Measurements from ENCODE around the gene PATZ1. TPM values are rescaled to one million over a fixed set of nuclear protein-coding genes. Genes with fewer than 3 reads are reported as not detected.

PATZ1 gene
- total RNA-seq, 1 experiment from 2014 or later, result 120 TPM

DNA sequence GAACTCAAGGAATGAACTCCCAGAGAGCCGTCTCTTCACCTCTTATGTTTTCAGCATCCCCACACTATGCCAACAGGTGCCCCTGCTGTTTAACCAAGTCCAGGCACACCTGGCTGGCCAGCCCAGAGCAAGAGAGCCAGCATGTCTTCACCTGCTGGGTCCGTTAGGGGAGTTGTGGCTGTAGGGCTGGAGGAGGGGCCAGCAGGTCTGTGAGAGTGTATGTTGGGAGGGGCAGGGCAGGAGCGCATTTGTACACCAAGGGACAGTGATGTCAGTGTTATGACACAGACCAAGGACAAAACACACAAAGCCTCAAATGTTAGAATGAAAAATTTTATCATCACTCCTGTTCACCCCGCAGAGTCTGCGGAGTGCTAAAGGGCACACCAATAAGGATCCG, 5.8 kb downstream of the PATZ1 start:
- Histone ChIP-seq H4K20me1 (ENCODE audit: control insufficient read depth, insufficient read depth, insufficient read length) (no peaks in the 10 kb centered on the region), H2BK120ac (ENCODE audit: low read depth, low read length, poor library complexity, severe bottlenecking) (no peak overlapping the region), H3T11ph (ENCODE audit: low read length) (no peak overlapping the region), H2BK12ac (ENCODE audit: insufficient read length, low read depth, low read length) (no peak overlapping the region), H3K23me2 (ENCODE audit: insufficient read length, low read depth, low read length, poor library complexity, severe bottlenecking) (peaks cover 24% of the 10 kb centered on the region), H3K4ac (ENCODE audit: low read depth, low read length) (no peak overlapping the region), H2AFZ (ENCODE audit: low read length) (no peak overlapping the region), H3K56ac (ENCODE audit: insufficient read length, low read depth, low read length) (no peak overlapping the region), H3K4me2 (ENCODE audit: insufficient read depth, insufficient read length, low read length) (no peak overlapping the region), H2AK5ac (ENCODE audit: insufficient read length, low read length) (no peak overlapping the region), H4K5ac (ENCODE audit: insufficient read length, low read depth, low read length) (no peak overlapping the region), H2BK15ac (ENCODE audit: low read depth, low read length) (no peak overlapping the region), H2BK20ac (ENCODE audit: low read depth, low read length, poor library complexity, severe bottlenecking) (no peak overlapping the region), H4K8ac (replicated peaks; ENCODE audit: insufficient read length, low read depth, low read length) (no peak overlapping the region), H4K91ac (ENCODE audit: insufficient read length, low read depth, low read length) (no peak overlapping the region), H3K9ac (ENCODE audit: extremely low read depth, insufficient read length, low read length) (no peak overlapping the region), H3K9me3 (ENCODE audit: control insufficient read depth, low read depth, low read length) (no peaks in the 10 kb centered on the region), H3K4me1 (ENCODE audit: insufficient read depth, low read length) (peaks cover 4% of the 10 kb centered on the region; the same call in 1 of the 2 replicates), H3K23ac (ENCODE audit: insufficient read length, low read depth, low read length) (no peak overlapping the region), H3K14ac (ENCODE audit: insufficient read depth, low read length) (no peak overlapping the region), H2BK5ac (ENCODE audit: insufficient read length, low read length) (no peak overlapping the region), H3K27ac (ENCODE audit: insufficient read length, low read depth, low read length) (no peak overlapping the region), H3K79me2 (ENCODE audit: insufficient read depth, low read length) (peaks cover 11% of the 10 kb centered on the region; the same call in 1 of the 2 replicates), H3K79me1 (ENCODE audit: insufficient read depth, low read depth, low read length, poor library complexity, severe bottlenecking) (peaks cover 6% of the 10 kb centered on the region), H3K27me3 (ENCODE audit: insufficient read depth, low read length) (no peaks in the 10 kb centered on the region), H3K18ac (ENCODE audit: insufficient read length, low read depth, low read length) (no peak overlapping the region)
- WGBS (ENCODE audit: extremely low coverage, insufficient read length, low lambda C conversion rate), result no CpG with 5 or more reads among the region's 6 CpGs
- TF ChIP-seq, protein P1, sequence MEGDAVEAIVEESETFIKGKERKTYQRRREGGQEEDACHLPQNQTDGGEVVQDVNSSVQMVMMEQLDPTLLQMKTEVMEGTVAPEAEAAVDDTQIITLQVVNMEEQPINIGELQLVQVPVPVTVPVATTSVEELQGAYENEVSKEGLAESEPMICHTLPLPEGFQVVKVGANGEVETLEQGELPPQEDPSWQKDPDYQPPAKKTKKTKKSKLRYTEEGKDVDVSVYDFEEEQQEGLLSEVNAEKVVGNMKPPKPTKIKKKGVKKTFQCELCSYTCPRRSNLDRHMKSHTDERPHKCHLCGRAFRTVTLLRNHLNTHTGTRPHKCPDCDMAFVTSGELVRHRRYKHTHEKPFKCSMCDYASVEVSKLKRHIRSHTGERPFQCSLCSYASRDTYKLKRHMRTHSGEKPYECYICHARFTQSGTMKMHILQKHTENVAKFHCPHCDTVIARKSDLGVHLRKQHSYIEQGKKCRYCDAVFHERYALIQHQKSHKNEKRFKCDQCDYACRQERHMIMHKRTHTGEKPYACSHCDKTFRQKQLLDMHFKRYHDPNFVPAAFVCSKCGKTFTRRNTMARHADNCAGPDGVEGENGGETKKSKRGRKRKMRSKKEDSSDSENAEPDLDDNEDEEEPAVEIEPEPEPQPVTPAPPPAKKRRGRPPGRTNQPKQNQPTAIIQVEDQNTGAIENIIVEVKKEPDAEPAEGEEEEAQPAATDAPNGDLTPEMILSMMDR (conservative IDR thresholded peaks at IDR 0.05), result no peak
- Mint-ChIP-seq H3K9me3 (no peaks in the 10 kb centered on the region), H3K27me3 (ENCODE audit: low read depth) (no peaks in the 10 kb centered on the region), H3K36me3 (ENCODE audit: insufficient read depth in 1 of 3, low read depth in 3 of 3) (peaks cover 47 to 93% (median 73%) of the 10 kb centered on the region in 3 experiments), H3K4me1 (peaks cover 58 to 59% of the 10 kb centered on the region in 2 experiments), H3K27ac (peak overlapping the region in 1 of 3 experiments; percentile 88; a peak in 2 of 7 replicates), H3K4me3 (peak overlapping the region; percentile 21 to 29; a peak in 2 of 5 replicates)
- no peak for DNase-seq
